SK-N-SH (cell line): Measurements from ENCODE around the gene NTNG2. TPM values are rescaled to one million over a fixed set of nuclear protein-coding genes. Genes with fewer than 3 reads are reported as not detected.

Source experiments
- CTCF ChIA-PET: fragments of 300-600, 350-600 bp; formaldehyde crosslinking; extraction: SDS; loops from one replicate; lab custom pipeline; 2021; lab: Yijun Ruan, JAX
- POLR2A ChIA-PET: fragments of 350-600 bp; sonication (Branson Sonifier 250); formaldehyde crosslinking; extraction: SDS; loops from one replicate; lab custom pipeline; 2020; ENCODE audit warnings: antibody characterized with exemption, inconsistent platforms; lab: Yijun Ruan, JAX
- DNase-seq: peaks from one replicate; pipeline ENCODE4 v3.0.0; 2012
- H2AFZ ChIP-seq: fragments of 200-600 bp; sonication (generic); 2 replicates; pipeline ENCODE4 v1.8.1; 2016; ENCODE audit warnings: antibody characterized with exemption, mild to moderate bottlenecking, low read depth
- H3F3A ChIP-seq: fragments of 200-600 bp; sonication (generic); replicated peaks from 2 replicates; pipeline ENCODE3; 2016; ENCODE audit warnings: antibody characterized with exemption, mild to moderate bottlenecking; ENCODE audit not compliant: insufficient read depth
- H3K27ac ChIP-seq, 2 experiments: fragments of 200-500 bp in 1 of 2; fragments of 200-600 bp in 1 of 2; sonication (Bioruptor generic) in 1 of 2; sonication (generic), shearing (Covaris generic) in 1 of 2; 2 replicates each; pipeline versions ENCODE4 v1.5.1 to v1.6.1; 2014 to 2016; ENCODE audit warnings: low read depth in 2 of 2, inconsistent platforms in 1 of 2, low read length in 1 of 2, mild to moderate bottlenecking in 1 of 2, mixed read lengths in 1 of 2
- H3K27me3 ChIP-seq: fragments of 200-600 bp; sonication (generic), shearing (Covaris generic); 2 replicates; pipeline ENCODE4 v1.6.1; 2016; ENCODE audit warnings: mixed run types; ENCODE audit not compliant: insufficient read depth
- H3K36me3 ChIP-seq, 2 experiments: fragments of 200-500 bp in 1 of 2; fragments of 200-600 bp in 1 of 2; sonication (Bioruptor generic) in 1 of 2; sonication (generic) in 1 of 2; replicated peaks in 1 of 2; 2 replicates each; pipeline versions ENCODE3 to v1.5.1; 2014 to 2016; ENCODE audit warnings: low read length in 1 of 2, mild to moderate bottlenecking in 1 of 2; ENCODE audit not compliant: insufficient read depth in 2 of 2, control insufficient read depth in 1 of 2
- H3K4me1 ChIP-seq, 2 experiments: fragments of 200-500 bp in 1 of 2; fragments of 200-600 bp in 1 of 2; sonication (Bioruptor generic) in 1 of 2; sonication (generic), shearing (Covaris generic) in 1 of 2; 2 replicates each; pipeline versions ENCODE4 v1.5.1 to v1.6.1; 2014 to 2016; ENCODE audit warnings: low read depth in 1 of 2, low read length in 1 of 2, mixed run types in 1 of 2; ENCODE audit not compliant: insufficient read depth in 2 of 2, control insufficient read depth in 1 of 2
- H3K4me2 ChIP-seq: fragments of 200-600 bp; sonication (generic), shearing (Covaris generic); 2 replicates; pipeline ENCODE4 v1.6.1; 2017; ENCODE audit warnings: mixed run types
- H3K4me3 ChIP-seq, 2 experiments: fragments of 200-500 bp in 1 of 2; fragments of 200-600 bp in 1 of 2; sonication (Bioruptor generic) in 1 of 2; sonication (generic), shearing (Covaris generic) in 1 of 2; 2 replicates each; pipeline versions ENCODE4 v1.5.1 to v1.8.1; 2014 to 2016; ENCODE audit warnings: low read depth in 2 of 2, inconsistent platforms in 1 of 2, low read length in 1 of 2, mild to moderate bottlenecking in 1 of 2, mixed read lengths in 1 of 2, moderate library complexity in 1 of 2
- H3K79me2 ChIP-seq: fragments of 200-600 bp; sonication (generic); 2 replicates; pipeline ENCODE4 v1.8.1; 2017; ENCODE audit warnings: mild to moderate bottlenecking; ENCODE audit not compliant: insufficient read depth
- H3K9ac ChIP-seq: fragments of 200-600 bp; sonication (generic); 2 replicates; pipeline ENCODE4 v1.6.1; 2017; ENCODE audit warnings: mixed run types
- H3K9me2 ChIP-seq: fragments of 200-600 bp; sonication (generic); 2 replicates; pipeline ENCODE4 v1.6.1; 2017; ENCODE audit warnings: mixed run types
- H3K9me3 ChIP-seq: fragments of 200-600 bp; sonication (generic); 2 replicates; pipeline ENCODE4 v1.6.1; 2017; ENCODE audit warnings: mixed run types, mild to moderate bottlenecking, moderate library complexity
- H4K20me1 ChIP-seq: fragments of 200-600 bp; sonication (generic); 2 replicates; pipeline ENCODE4 v1.6.1; 2017; ENCODE audit warnings: mild to moderate bottlenecking, mixed run types; ENCODE audit not compliant: insufficient read depth
- CHD2 ChIP-seq: fragments of 150-350 bp; IDR thresholded peaks from 2 replicates; pipeline ENCODE4 v1.6.1; 2018; ENCODE audit warnings: low read length; ENCODE audit not compliant: partially characterized antibody
- ELF1 ChIP-seq: IDR thresholded peaks from 2 replicates; pipeline ENCODE4 v1.4.0; 2012
- EP300 ChIP-seq, 2 experiments: IDR thresholded peaks; 2 replicates each; pipeline versions ENCODE4 v1.4.0 to v1.6.1; 2012; ENCODE audit warnings: borderline replicate concordance in 1 of 2, low read depth in 1 of 2, low read length in 1 of 2
- FOXJ3 ChIP-seq: sonication (generic); formaldehyde crosslinking; IDR thresholded peaks from 2 replicates; pipeline ENCODE4 v1.5.1; 2020; ENCODE audit warnings: mild to moderate bottlenecking, missing genetic modification reagents
- GATA2 ChIP-seq: sonication (generic); formaldehyde crosslinking; IDR thresholded peaks from 2 replicates; pipeline ENCODE4 v1.5.0; 2020; ENCODE audit warnings: mild to moderate bottlenecking, missing genetic modification reagents
- MAX ChIP-seq: IDR thresholded peaks from 2 replicates; pipeline ENCODE4 v1.4.0; 2012; ENCODE audit warnings: low read depth
- MXI1 ChIP-seq: IDR thresholded peaks from 2 replicates; pipeline ENCODE4 v1.6.1; 2012; ENCODE audit warnings: mild to moderate bottlenecking, low read depth, low read length, improper control_type of control experiment
- NFIC ChIP-seq: IDR thresholded peaks from 2 replicates; pipeline ENCODE4 v1.4.0; 2012; ENCODE audit warnings: borderline replicate concordance
- NRF1 ChIP-seq: IDR thresholded peaks from 2 replicates; pipeline ENCODE4 v1.6.1; 2012; ENCODE audit warnings: low read depth, mild to moderate bottlenecking, low read length
- RCOR1 ChIP-seq: fragments of 150-350 bp; IDR thresholded peaks from 2 replicates; pipeline ENCODE4 v1.6.1; 2017; ENCODE audit warnings: antibody characterized with exemption, low read length
- REST ChIP-seq: IDR thresholded peaks from 2 replicates; pipeline ENCODE4 v1.6.1; 2012; ENCODE audit warnings: mild to moderate bottlenecking, low read depth, low read length, moderate library complexity
- RFX5 ChIP-seq: IDR thresholded peaks from 2 replicates; pipeline ENCODE4 v1.6.1; 2012; ENCODE audit warnings: mild to moderate bottlenecking, improper control_type of control experiment, low read length
- SIN3A ChIP-seq: IDR thresholded peaks from 2 replicates; pipeline ENCODE4 v1.6.1; 2012; ENCODE audit warnings: low read depth, mild to moderate bottlenecking, low read length, moderate library complexity, borderline replicate concordance
- TCF12 ChIP-seq: IDR thresholded peaks from 2 replicates; pipeline ENCODE4 v1.4.0; 2012
- USF1 ChIP-seq: IDR thresholded peaks from 2 replicates; pipeline ENCODE4 v1.4.0; 2012; ENCODE audit warnings: low read depth, borderline replicate concordance
- WGBS: methylation state at CpG from one replicate; pipeline ENCODE4 v1.1.6; 2017; ENCODE audit warnings: low lambda C conversion rate; 5-methylcytosine and 5-hydroxymethylcytosine counted together
- polyA plus RNA-seq, 3 experiments: library from polyadenylated mRNA; depleted of rRNA; stranded (reverse); fragments of >200 nt; gene quantifications; 2 replicates each; pipeline ENCODE4 v1.2.3, GENCODE V29; 2012

The NTNG2 gene
- polyA plus RNA-seq, 1 of the 3 experiments (the other 2 are of a cell fraction), result 6.1 TPM

- no peaks in the 10 kb centered on the region for H3K9me2 ChIP-seq
- TF ChIP-seq USF1, result no peak
- peak in 1 of 2 experiments; percentile 38; a peak in 1 of 4 replicates for TF ChIP-seq EP300 (IDR thresholded peaks at IDR 0.05; ENCODE audit: borderline replicate concordance in 1 of 2, low read depth in 1 of 2, low read length in 1 of 2)
- TF ChIP-seq SIN3A, result no peak
- TF ChIP-seq MAX, result no peak
- peak; percentile 54; the same call in 1 of the 2 replicates for TF ChIP-seq RCOR1
- TF ChIP-seq MXI1, result no peak
- 0 out of 2 replicates have a peak, but pooled peaks have one; percentile 10 for TF ChIP-seq GATA2
- TF ChIP-seq FOXJ3 (CRISPR knock-in tag), result no peak
- no peak for TF ChIP-seq ELF1
- no peak for TF ChIP-seq NRF1
- no peak overlapping the region for H3K9ac ChIP-seq
- H3K27me3 ChIP-seq, result peaks cover 22% of the 10 kb centered on the region; the same call in 1 of the 2 replicates
- WGBS, result 20% methylated on average over 9 of the region's 9 CpGs
- H3K4me2 ChIP-seq, result no peak overlapping the region
- H3K79me2 ChIP-seq, result no peaks in the 10 kb centered on the region
- H3F3A ChIP-seq, result no peaks in the 10 kb centered on the region
- H3K9me3 ChIP-seq, result no peaks in the 10 kb centered on the region
- DNase-seq, result peak; percentile 74
- no peaks in the 10 kb centered on the region for H4K20me1 ChIP-seq
- no peaks in the 10 kb centered on the region for H3K36me3 ChIP-seq
- CTCF ChIA-PET, result interaction anchor here (0.6 to 3.1 kb wide), 3 partner anchors 20 to 93 kb away, joined by 3 to 9 read pairs (median 4); partner anchors contain the start of gene NTNG2
- H3K27ac ChIP-seq, result no peak overlapping the region
- H3K4me3 ChIP-seq, result no peak overlapping the region
- H3K4me1 ChIP-seq, result peaks cover 0 to 12% of the 10 kb centered on the region in 2 experiments; a peak in 1 of 4 replicates
- no peak overlapping the region for H2AFZ ChIP-seq
- POLR2A ChIA-PET, result interaction anchor here (0.6 kb wide), 1 partner anchor 39 kb away, joined by 3 read pairs; no protein-coding TSS in a partner anchor
Measured at GRCh38 chr9:132142924-132143323, 18.9 kb upstream of the NTNG2 start.

- CTCF ChIA-PET, result interaction anchor here (1.3 to 3.1 kb wide), 2 partner anchors 20 to 93 kb away, joined by 4 to 9 read pairs; partner anchors contain the start of gene NTNG2
- Histone ChIP-seq H3K4me2 (no peak overlapping the region), H3K79me2 (no peaks in the 10 kb centered on the region), H3K27ac (no peak overlapping the region), H3K27me3 (peaks cover 19% of the 10 kb centered on the region; the same call in 1 of the 2 replicates), H3K4me1 (peaks cover 0 to 12% of the 10 kb centered on the region in 2 experiments; a peak in 1 of 4 replicates), H3K9me3 (no peaks in the 10 kb centered on the region), H3K9ac (no peak overlapping the region), H3K36me3 (no peaks in the 10 kb centered on the region), H3K9me2 (no peaks in the 10 kb centered on the region), H3K4me3 (no peak overlapping the region), H4K20me1 (no peaks in the 10 kb centered on the region), H2AFZ (no peak overlapping the region), H3F3A (no peaks in the 10 kb centered on the region)
- peak; percentile 62 for DNase-seq
- 38% methylated on average over 6 of the region's 6 CpGs for WGBS
- POLR2A ChIA-PET, result interaction anchor here (0.6 kb wide), 1 partner anchor 38 kb away, joined by 3 read pairs; no protein-coding TSS in a partner anchor
- TF ChIP-seq RFX5, result no peak
- no peak for TF ChIP-seq REST
- no peak for TF ChIP-seq NFIC
- TF ChIP-seq NRF1, result no peak
- TF ChIP-seq TCF12, result no peak
- no peak for TF ChIP-seq CHD2
Measured at GRCh38 chr9:132143359-132143758, 18.5 kb upstream of the NTNG2 start.
